HUES6 (cell line): ENCODE measurements around the gene LRRC8D.

Experiments used
- H3K27ac ChIP-seq: 2 replicates; pipeline ENCODE4 v1.7.0; 2013; ENCODE audit warnings: low read depth, mild to moderate bottlenecking, low read length, inconsistent platforms
- H3K27me3 ChIP-seq: 2 replicates; pipeline ENCODE4 v1.6.1; 2013; ENCODE audit warnings: low read length; ENCODE audit not compliant: control insufficient read depth, insufficient read depth
- H3K36me3 ChIP-seq: 2 replicates; pipeline ENCODE4 v1.6.1; 2013; ENCODE audit warnings: low read length; ENCODE audit not compliant: control insufficient read depth, insufficient read depth
- H3K4me1 ChIP-seq: 2 replicates; pipeline ENCODE4 v1.6.1; 2013; ENCODE audit warnings: low read length; ENCODE audit not compliant: control insufficient read depth, insufficient read depth
- H3K4me3 ChIP-seq: 2 replicates; pipeline ENCODE4 v1.5.1; 2013; ENCODE audit warnings: low read depth, low read length
- H3K9ac ChIP-seq: one replicate; pipeline ENCODE4 v1.6.1; 2013; ENCODE audit warnings: mild to moderate bottlenecking, low read length
- H3K9me3 ChIP-seq: 2 replicates; pipeline ENCODE4 v1.6.1; 2013; ENCODE audit warnings: low read depth, low read length; ENCODE audit not compliant: control insufficient read depth, insufficient read depth

The LRRC8D gene

GRCh38 chr1:89906088-89906487 is 85.3 kb downstream of the LRRC8D start:
- peak overlapping the region; percentile 63 for H3K9ac ChIP-seq
- H3K27ac ChIP-seq, result peak overlapping the region; percentile 88
- no peaks in the 10 kb centered on the region for H3K9me3 ChIP-seq
- H3K27me3 ChIP-seq, result no peaks in the 10 kb centered on the region
- peaks cover 67% of the 10 kb centered on the region for H3K4me1 ChIP-seq
- no peaks in the 10 kb centered on the region for H3K36me3 ChIP-seq
- no peak overlapping the region for H3K4me3 ChIP-seq

- no peaks in the 10 kb centered on the region for H3K36me3 ChIP-seq
- peaks cover 78% of the 10 kb centered on the region for H3K4me1 ChIP-seq
- no peaks in the 10 kb centered on the region for H3K27me3 ChIP-seq
- 0 out of 2 replicates have a peak overlapping the region, but pooled peaks have one; percentile 88 for H3K27ac ChIP-seq
- H3K4me3 ChIP-seq, result no peak overlapping the region
- H3K9me3 ChIP-seq, result no peaks in the 10 kb centered on the region
- H3K9ac ChIP-seq, result no peak overlapping the region
Observed at GRCh38 chr1:89907727-89908212, 86.9 kb downstream of the LRRC8D start.

- no peak overlapping the region for H3K9ac ChIP-seq
- peaks cover 83% of the 10 kb centered on the region for H3K4me1 ChIP-seq
- no peaks in the 10 kb centered on the region for H3K9me3 ChIP-seq
- no peak overlapping the region for H3K4me3 ChIP-seq
- no peaks in the 10 kb centered on the region for H3K36me3 ChIP-seq
- H3K27me3 ChIP-seq, result no peaks in the 10 kb centered on the region
- no peak overlapping the region for H3K27ac ChIP-seq
Observed at GRCh38 chr1:89908273-89908671, 87.4 kb downstream of the LRRC8D start.

- Histone ChIP-seq H3K4me3 (no peak overlapping the region), H3K27ac (no peak overlapping the region; the same call in 1 of the 2 replicates)
Observed at GRCh38 chr1:89908672-89909436, 88.0 kb downstream of the LRRC8D start.

GRCh38 chr1:89910268-89910667 is 89.4 kb downstream of the LRRC8D start:
- H3K27ac ChIP-seq, result peak overlapping the region; percentile 73
- H3K4me3 ChIP-seq, result 0 out of 2 replicates have a peak overlapping the region, but pooled peaks have one; percentile 17
- no peaks in the 10 kb centered on the region for H3K27me3 ChIP-seq
- no peaks in the 10 kb centered on the region for H3K36me3 ChIP-seq
- H3K9me3 ChIP-seq, result no peaks in the 10 kb centered on the region
- peaks cover 78% of the 10 kb centered on the region for H3K4me1 ChIP-seq
- peak overlapping the region; percentile 24 for H3K9ac ChIP-seq

More at GRCh38 chr1:89908672-89909436, 88.0 kb downstream of the LRRC8D start:
- Histone ChIP-seq H3K9ac (no peak overlapping the region), H3K9me3 (no peaks in the 10 kb centered on the region), H3K4me1 (peaks cover 84% of the 10 kb centered on the region), H3K36me3 (no peaks in the 10 kb centered on the region), H3K27me3 (no peaks in the 10 kb centered on the region)

GRCh38 chr1:89910780-89911179 is 89.9 kb downstream of the LRRC8D start:
- Histone ChIP-seq H3K27me3 (no peaks in the 10 kb centered on the region), H3K4me3 (peak overlapping the region; percentile 17; the same call in 1 of the 2 replicates), H3K9me3 (no peaks in the 10 kb centered on the region), H3K27ac (peak overlapping the region; percentile 76), H3K9ac (peak overlapping the region; percentile 24), H3K4me1 (peaks cover 73% of the 10 kb centered on the region), H3K36me3 (no peaks in the 10 kb centered on the region)

- Histone ChIP-seq H3K9me3 (no peaks in the 10 kb centered on the region), H3K27ac (peak overlapping the region; percentile 76), H3K27me3 (no peaks in the 10 kb centered on the region), H3K4me3 (0 out of 2 replicates have a peak overlapping the region, but pooled peaks have one; percentile 1), H3K9ac (peak overlapping the region; percentile 51), H3K36me3 (no peaks in the 10 kb centered on the region), H3K4me1 (peaks cover 67% of the 10 kb centered on the region)
Observed at GRCh38 chr1:89911191-89911991, 90.6 kb downstream of the LRRC8D start.

GRCh38 chr1:89912073-89912472 is 91.2 kb downstream of the LRRC8D start:
- peak overlapping the region; percentile 76 for H3K27ac ChIP-seq
- no peak overlapping the region for H3K9ac ChIP-seq
- no peaks in the 10 kb centered on the region for H3K27me3 ChIP-seq
- no peaks in the 10 kb centered on the region for H3K9me3 ChIP-seq
- H3K4me3 ChIP-seq, result 0 out of 2 replicates have a peak overlapping the region, but pooled peaks have one; percentile 12
- H3K36me3 ChIP-seq, result no peaks in the 10 kb centered on the region
- H3K4me1 ChIP-seq, result peaks cover 60% of the 10 kb centered on the region

GRCh38 chr1:89913353-89914095 is 92.7 kb downstream of the LRRC8D start:
- H3K36me3 ChIP-seq, result no peaks in the 10 kb centered on the region
- no peaks in the 10 kb centered on the region for H3K9me3 ChIP-seq
- H3K4me3 ChIP-seq, result no peak overlapping the region
- H3K4me1 ChIP-seq, result peaks cover 60% of the 10 kb centered on the region
- H3K27ac ChIP-seq, result no peak overlapping the region
- H3K9ac ChIP-seq, result no peak overlapping the region
- no peaks in the 10 kb centered on the region for H3K27me3 ChIP-seq

- H3K27me3 ChIP-seq, result no peaks in the 10 kb centered on the region
- H3K4me1 ChIP-seq, result peaks cover 40% of the 10 kb centered on the region
- H3K9ac ChIP-seq, result no peak overlapping the region
- H3K36me3 ChIP-seq, result no peaks in the 10 kb centered on the region
- H3K4me3 ChIP-seq, result no peak overlapping the region
- H3K9me3 ChIP-seq, result no peaks in the 10 kb centered on the region; the same call in 1 of the 2 replicates
- H3K27ac ChIP-seq, result no peak overlapping the region
Observed at GRCh38 chr1:89917353-89917752, 96.5 kb downstream of the LRRC8D start.
